ENCODE results near the gene HOXA11. TPM values are rescaled to one million over a fixed set of nuclear protein-coding genes. Genes with fewer than 3 reads are reported as not detected.
A peak's percentile ranks its signal among the peaks of the same experiment; 100 is the strongest.

HOXA11 gene
- total RNA-seq, 1 donor from 2014 or later: not detected

- DNase-seq (ENCODE audit: low spot score): no peak
Observed at GRCh38 chr7:27171325-27171636, 13.8 kb downstream of the HOXA11 start.

GRCh38 chr7:27170426-27171324 is 14.4 kb downstream of the HOXA11 start:
- DNase-seq (ENCODE audit: low spot score) (no peak), ATAC-seq (no peak)

More at GRCh38 chr7:27171325-27171636, 13.8 kb downstream of the HOXA11 start:
- ATAC-seq: no peak

DNA sequence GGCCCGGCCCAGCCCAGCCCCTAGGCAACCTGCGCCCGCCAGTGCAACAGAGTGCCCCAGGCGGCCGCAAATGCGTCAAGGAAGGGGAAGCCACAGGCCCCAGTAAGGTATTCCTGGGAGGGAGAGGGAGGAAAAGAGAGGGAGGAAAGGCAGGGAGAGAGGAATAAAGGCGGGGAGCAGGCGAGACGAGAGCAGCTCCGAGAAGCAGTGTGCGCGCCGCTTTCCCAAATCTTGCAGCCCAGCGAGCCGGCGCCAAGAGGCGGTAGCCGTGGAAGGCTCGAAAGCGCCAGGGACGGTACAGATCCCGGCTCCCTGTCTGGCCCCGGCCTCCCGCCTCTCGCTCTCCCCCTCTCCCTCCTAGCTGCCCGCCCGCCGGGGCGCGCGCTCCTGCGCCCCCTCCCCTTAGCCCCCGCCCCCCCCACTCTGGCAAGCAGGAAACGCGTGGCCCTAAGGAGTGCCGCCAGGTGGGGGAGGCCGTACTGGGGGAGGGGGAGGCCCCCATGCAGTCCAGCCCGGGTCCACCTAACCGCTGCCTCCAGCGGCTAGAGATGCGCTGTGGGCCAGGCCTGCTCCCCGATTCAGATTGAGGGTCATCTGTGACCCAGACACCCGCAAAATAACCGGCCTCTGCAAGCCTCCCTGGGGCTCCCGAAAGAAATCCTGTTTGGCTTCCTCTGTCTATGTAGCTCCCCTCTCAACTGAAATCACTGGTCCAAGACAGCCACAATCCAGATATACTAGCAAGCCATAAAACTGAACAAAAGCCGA is 15.2 kb downstream of the HOXA11 start:
- no peak for DNase-seq (ENCODE audit: low spot score)

GRCh38 chr7:27168265-27168947 is 16.6 kb downstream of the HOXA11 start:
- DNase-seq (ENCODE audit: low spot score) (no peak), ATAC-seq (no peak)

More for the DNA sequence above, 15.2 kb downstream of the HOXA11 start:
- no peak for ATAC-seq

DNA sequence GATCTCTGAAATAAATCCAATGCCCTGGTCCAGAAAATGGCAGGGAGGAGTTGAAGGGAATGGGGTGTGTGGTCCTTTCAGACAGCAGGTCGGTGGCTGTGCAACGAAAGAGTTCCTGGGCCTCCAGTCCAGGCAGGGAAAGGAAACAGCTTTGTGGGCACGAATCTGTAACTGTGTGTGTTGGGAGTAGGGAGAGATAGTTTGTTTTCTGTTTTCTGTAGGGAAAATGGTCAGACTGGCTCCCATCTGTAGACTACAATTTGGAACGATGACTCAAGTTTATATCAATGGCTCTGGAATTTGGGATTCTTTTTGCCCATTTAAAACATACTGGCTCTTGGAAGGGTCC is 17.1 kb downstream of the HOXA11 start:
- ATAC-seq (no peak), DNase-seq (ENCODE audit: low spot score) (no peak)

DNA sequence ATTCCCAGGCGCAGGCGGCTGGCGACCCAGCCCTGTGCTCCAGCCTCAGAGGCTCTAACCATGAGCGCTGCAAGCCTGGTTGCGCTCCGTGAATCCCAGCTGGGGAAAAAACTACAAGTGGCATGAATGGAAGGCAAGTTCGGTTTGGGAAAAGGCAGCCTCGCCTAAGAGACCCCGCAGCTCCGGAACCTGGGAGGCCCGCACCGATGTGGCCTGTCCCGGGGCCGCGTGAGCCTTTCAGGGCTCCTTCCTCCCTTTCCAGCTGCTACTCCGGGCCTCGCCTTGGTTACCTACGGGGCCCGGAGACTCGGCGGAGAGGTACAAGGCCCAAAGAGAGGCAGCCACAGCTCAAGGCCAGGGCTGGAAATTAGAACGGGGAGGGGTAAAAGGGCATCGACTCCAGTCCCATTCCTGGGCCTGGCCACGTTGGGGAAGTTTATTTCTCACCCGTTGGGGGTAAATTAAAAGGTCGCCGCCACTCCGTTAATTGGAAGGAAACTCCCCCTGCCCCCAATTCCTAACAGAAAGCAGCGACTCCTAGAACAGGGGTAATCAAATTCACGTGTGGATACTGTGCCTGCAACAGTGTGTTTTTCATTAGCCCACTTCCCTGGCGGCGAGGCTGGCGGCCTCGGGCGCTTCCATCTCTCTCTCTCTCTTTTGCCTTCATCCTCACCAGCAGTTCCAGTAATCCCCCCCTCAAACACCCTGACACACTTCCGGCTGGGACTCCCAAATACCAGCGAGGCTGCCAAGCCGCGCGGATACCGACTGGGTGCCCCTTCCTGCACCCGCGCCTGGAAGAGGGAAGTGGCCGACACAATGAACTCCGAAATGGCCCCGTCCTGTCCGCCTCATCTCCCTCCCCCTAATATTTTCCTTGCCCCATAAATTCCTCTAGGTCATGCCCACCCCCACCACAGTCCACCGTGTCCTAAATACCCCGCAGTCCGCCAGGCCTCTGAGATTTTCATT is 18.2 kb downstream of the HOXA11 start:
- no peak for DNase-seq (ENCODE audit: low spot score)
- no peak for ATAC-seq

DNA sequence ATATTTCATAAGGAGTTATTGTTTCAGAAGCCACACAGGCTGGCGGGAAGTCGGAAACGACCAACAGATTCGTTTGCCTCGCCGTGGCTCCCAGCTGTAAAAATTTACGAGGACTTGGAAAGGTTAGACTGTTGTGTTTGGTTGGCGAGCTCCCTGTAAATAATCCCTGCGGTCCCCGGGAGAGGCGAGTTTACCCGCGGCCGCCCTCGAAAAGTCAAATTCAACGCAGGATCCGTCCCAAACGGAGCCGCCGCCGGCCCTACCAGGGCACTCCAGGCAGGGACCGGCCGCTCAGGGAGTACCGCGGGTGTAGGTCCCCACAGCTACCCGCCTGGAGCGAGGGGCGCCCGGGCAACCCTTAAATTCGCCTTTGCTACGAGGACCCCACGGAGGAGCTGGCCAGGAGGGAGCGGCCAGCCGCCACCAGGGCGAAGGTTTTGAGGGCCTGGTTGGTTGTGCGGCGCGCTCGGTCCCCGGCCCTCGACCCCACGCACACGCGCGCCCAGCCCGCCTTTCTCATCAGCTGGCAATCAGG is 19.0 kb downstream of the HOXA11 start:
- ATAC-seq (no peak), DNase-seq (ENCODE audit: low spot score) (no peak)

GRCh38 chr7:27165089-27165995 is 19.7 kb downstream of the HOXA11 start, which contains the start of gene HOXA9:
Gene HOXA9 (minus strand): TSS chr7:27165537. CDS start chr7:27165457, 80 bp downstream.
- no peak for ATAC-seq
- no peak for DNase-seq (ENCODE audit: low spot score)

GRCh38 chr7:27164367-27165088 is 20.5 kb downstream of the HOXA11 start:
- ATAC-seq (no peak), DNase-seq (ENCODE audit: low spot score) (no peak)

DNA sequence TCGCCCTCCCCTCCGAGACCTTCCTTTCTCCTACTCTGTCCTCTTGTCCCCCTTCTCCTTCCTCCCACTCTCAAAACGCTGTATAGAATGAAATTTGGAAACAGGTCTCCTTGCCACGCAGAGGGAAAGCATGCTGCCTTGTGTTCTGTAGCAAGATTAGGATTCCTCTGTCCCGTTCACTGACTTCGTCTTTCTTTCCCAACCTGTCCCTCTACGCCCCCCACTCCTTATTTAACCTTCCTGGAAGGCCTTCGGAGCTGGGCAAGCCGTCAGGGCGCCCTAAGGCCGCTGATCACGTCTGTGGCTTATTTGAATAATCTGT is 21.0 kb downstream of the HOXA11 start:
- ATAC-seq (no peak), DNase-seq (ENCODE audit: low spot score) (no peak)

- DNase-seq (ENCODE audit: low spot score) (no peak), ATAC-seq (no peak)
Observed at GRCh38 chr7:27163288-27164044, 21.6 kb downstream of the HOXA11 start.

DNA sequence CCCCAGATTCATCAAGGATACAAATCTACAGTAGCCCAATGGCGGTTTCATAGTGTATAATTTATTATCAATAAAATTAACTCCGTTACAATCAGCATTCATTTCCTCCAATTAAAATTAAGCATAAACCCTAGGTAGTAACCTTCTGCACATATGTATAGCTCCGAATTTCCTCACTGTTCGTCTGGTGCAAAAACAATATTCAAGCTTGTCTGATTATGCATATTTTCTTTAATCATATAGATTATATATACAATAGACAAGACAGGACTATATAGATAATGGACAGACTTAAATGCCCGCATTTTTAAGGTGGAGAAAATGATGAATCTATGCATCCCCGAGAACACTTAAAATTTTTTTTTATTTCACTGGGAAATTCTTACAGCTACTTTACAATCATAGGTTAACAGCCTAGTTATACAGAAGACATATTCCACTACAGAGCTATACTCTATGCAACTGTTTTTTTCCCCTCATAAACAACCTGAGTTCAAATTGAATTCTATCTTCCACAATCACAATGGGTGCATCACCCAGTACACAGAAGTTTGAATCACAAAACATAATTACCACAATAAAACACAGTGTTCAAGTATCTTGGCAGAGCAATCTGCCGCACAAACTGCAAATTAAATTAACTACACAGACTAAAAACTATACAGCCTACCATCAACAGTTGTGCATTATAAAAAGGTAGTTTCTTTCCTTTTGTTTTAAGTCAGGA is 22.3 kb downstream of the HOXA11 start:
- ATAC-seq: no peak

DNA sequence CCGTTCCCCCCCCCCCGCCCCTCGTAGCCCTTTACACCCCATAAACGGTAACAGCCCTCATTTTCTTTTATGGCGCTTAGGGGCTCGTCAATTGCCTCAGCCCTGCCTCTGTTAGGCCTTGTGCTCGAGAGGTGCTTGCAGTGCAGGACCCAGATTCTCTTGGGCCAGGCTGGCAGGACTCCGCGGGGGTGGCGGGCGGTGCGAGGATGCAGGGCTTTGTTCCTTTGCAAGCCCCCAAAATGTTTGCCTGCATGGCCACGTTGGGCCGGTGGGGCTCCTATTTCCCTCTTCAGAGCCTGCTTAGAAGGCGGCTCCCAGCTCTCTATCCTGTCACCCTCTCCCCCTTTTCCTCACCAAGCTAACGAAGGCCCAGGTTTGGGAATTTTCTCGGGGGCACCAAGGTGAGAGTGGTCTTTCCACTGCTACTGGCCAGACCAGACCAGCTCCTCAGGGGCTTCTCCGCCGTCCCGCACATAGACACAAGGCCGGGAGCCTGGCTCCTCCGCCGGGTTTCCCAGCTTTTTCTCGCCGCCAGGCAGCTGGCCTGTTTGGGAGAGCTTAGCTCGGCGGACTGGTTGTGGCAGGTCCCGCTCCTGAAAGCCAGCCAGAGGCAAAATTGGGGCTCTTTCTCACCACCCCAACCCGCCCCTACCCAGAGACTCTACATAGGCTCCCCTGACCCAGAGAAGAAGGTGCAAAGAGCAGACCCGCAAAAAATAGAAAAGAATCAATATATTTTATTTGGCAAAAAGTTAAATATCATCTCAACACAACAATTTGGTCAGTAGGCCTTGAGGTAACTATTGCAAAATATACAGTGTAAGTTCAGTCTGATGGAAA is 23.1 kb downstream of the HOXA11 start:
- no peak for ATAC-seq
- DNase-seq (ENCODE audit: low spot score): no peak

More for the DNA sequence above, 22.3 kb downstream of the HOXA11 start:
- DNase-seq (ENCODE audit: low spot score): no peak

DNA sequence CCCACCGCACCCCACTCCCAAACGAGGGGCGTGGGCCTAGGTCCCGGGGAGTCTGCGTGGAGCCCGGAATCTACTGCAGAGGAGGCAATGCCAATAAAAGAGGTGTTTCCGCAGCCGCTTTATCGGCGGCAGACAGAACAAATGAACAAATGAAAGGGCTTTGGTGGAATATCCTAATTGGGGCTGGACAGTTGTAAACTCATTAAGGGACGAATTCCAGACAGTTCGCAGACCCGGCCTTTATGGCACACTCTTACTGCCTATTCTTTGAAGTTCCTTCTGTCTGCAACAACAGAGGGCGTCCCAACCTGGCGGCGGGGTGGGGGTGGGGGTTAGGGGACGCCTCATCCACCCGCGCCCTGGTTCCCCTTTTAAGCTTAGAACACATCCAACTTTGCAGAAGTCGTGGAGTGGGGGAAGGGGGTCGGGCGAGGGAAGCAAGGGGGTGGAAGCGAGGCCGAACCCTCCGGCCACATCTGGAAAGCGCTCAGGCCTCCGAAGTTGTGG is 23.8 kb downstream of the HOXA11 start:
- ATAC-seq (peak; percentile 10), DNase-seq (ENCODE audit: low spot score) (no peak)

DNA sequence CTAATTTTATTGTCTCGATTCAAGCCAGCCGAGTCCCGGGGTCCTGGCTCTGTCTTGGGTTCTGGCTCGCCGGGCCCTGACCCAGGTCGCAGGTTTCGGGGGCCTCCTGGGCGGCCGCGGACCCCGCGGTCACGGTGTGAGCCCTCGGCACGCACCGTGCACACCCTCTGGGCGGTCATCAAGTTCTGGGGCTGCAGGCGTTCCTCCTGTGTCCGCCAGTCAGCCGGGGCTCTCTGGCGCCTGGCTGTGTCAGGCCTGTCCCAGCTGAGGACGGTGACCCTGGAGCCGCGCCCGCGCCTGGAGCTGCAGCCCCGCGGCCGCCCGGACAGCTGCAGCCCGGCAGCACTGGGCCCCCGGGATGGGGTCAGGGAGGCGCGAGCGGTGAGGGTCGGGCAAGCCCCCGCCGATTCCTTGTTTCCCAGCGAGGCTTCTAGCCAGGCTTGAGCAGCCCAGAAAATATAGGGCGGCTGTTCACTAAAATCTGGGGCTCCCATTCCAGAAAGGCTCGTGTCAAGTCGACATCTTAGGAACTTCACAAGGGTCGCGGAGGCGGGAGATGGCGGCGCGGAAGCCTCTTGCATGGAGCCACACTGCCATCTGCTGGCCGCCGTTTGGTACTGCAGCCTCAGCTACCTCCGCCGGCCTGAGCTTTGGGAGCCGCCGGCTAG is 24.4 kb downstream of the HOXA11 start:
- DNase-seq (ENCODE audit: low spot score) (peak; percentile 80), ATAC-seq (peak; percentile 95)

All from left lobe of liver (tissue), 2 donors.